IMR-90 (cell line): ENCODE results near the gene SLC10A3. TPM values are rescaled to one million over a fixed set of nuclear protein-coding genes. Genes with fewer than 3 reads are reported as not detected.

Experiments
- ATAC-seq: fragments of 200-7000 bp; cut with Tn5 transposase; 2 replicates; pipeline ENCODE4 v1.9.1; 2020; ENCODE audit warnings: low read depth, mild to moderate bottlenecking, moderate library complexity
- BruUV-seq: library from RNA; stranded (reverse); fragments of 400-500 nt; replicated peaks from 2 replicates; lab custom pipeline; 2021; lab: Mats Ljungman, UMichigan
- CTCF ChIA-PET: fragments of 300-600 bp; formaldehyde crosslinking; extraction: SDS; loops from one replicate; lab custom pipeline; 2021; ENCODE audit warnings: antibody characterized with exemption; lab: Yijun Ruan, JAX
- POLR2A ChIA-PET: fragments of 300-600 bp; sonication (Branson Sonifier 250); formaldehyde crosslinking; loops from one replicate; lab custom pipeline; 2022; ENCODE audit warnings: antibody characterized with exemption; ENCODE audit not compliant: unreplicated experiment; lab: Charles Lee
- DNase-seq: peaks from one replicate; pipeline ENCODE4 v3.0.0; 2013
- H2AFZ ChIP-seq: replicated peaks from 2 replicates; pipeline ENCODE3; 2013; ENCODE audit warnings: low read length, mild to moderate bottlenecking; ENCODE audit not compliant: poor library complexity
- H2AK5ac ChIP-seq: 2 replicates; pipeline ENCODE4 v1.6.1; 2013; ENCODE audit warnings: low read depth, low read length, inconsistent platforms
- H2AK9ac ChIP-seq: replicated peaks from 2 replicates; pipeline ENCODE3; 2013; ENCODE audit warnings: mild to moderate bottlenecking, low read depth, low read length, moderate library complexity; ENCODE audit not compliant: poor library complexity
- H2BK120ac ChIP-seq: 2 replicates; pipeline ENCODE4 v1.6.1; 2013; ENCODE audit warnings: low read depth, low read length, inconsistent platforms
- H2BK15ac ChIP-seq: 3 replicates; pipeline ENCODE4 v1.6.1; 2013; ENCODE audit warnings: low read depth, low read length, inconsistent platforms
- H2BK20ac ChIP-seq: 2 replicates; pipeline ENCODE4 v1.6.1; 2013; ENCODE audit warnings: low read depth, mild to moderate bottlenecking, inconsistent platforms, low read length, moderate library complexity
- H2BK5ac ChIP-seq: 2 replicates; pipeline ENCODE4 v1.6.1; 2013; ENCODE audit warnings: mild to moderate bottlenecking, low read depth, low read length, inconsistent platforms; ENCODE audit not compliant: poor library complexity, severe bottlenecking
- H3K14ac ChIP-seq: replicated peaks from 2 replicates; pipeline ENCODE4 v1.6.1; 2013; ENCODE audit warnings: low read depth, low read length, inconsistent platforms
- H3K18ac ChIP-seq: 2 replicates; pipeline ENCODE4 v1.6.1; 2013; ENCODE audit warnings: low read depth, low read length, control low read depth
- H3K23ac ChIP-seq: 2 replicates; pipeline ENCODE4 v1.6.1; 2013; ENCODE audit warnings: low read depth, low read length, inconsistent platforms
- H3K27ac ChIP-seq: 2 replicates; pipeline ENCODE4 v1.5.1; 2013; ENCODE audit warnings: mild to moderate bottlenecking, control low read depth, low read length; ENCODE audit not compliant: insufficient read depth
- H3K27me3 ChIP-seq: 2 replicates; pipeline ENCODE4 v1.6.1; 2013; ENCODE audit warnings: low read length; ENCODE audit not compliant: control insufficient read depth, insufficient read depth
- H3K36me3 ChIP-seq: 2 replicates; pipeline ENCODE4 v1.6.1; 2013; ENCODE audit warnings: low read length, mixed read lengths; ENCODE audit not compliant: control insufficient read depth, insufficient read depth
- H3K4ac ChIP-seq: 2 replicates; pipeline ENCODE4 v1.6.1; 2013; ENCODE audit warnings: low read depth, low read length, inconsistent platforms
- H3K4me1 ChIP-seq: 2 replicates; pipeline ENCODE4 v1.6.1; 2013; ENCODE audit warnings: low read length, mixed read lengths; ENCODE audit not compliant: control insufficient read depth, insufficient read depth
- H3K4me2 ChIP-seq: 2 replicates; pipeline ENCODE4 v1.6.1; 2013; ENCODE audit warnings: low read depth, mild to moderate bottlenecking, control low read depth, low read length, moderate library complexity
- H3K4me3 ChIP-seq: 2 replicates; pipeline ENCODE4 v1.5.1; 2013; ENCODE audit warnings: low read depth, mild to moderate bottlenecking, control low read depth, low read length, moderate library complexity; ENCODE audit not compliant: insufficient read depth
- H3K56ac ChIP-seq: 2 replicates; pipeline ENCODE4 v1.6.1; 2013; ENCODE audit warnings: low read length, inconsistent platforms; ENCODE audit not compliant: insufficient read depth; ENCODE audit errors: extremely low read depth
- H3K79me1 ChIP-seq, 2 experiments: 2 replicates each; pipeline ENCODE4 v1.6.1; 2013; ENCODE audit warnings: low read length in 2 of 2, inconsistent platforms in 1 of 2, low read depth in 1 of 2
- H3K9ac ChIP-seq: 2 replicates; pipeline ENCODE4 v1.6.1; 2013; ENCODE audit warnings: low read depth, low read length, control low read depth
- H3K9me1 ChIP-seq: 2 replicates; pipeline ENCODE4 v1.6.1; 2013; ENCODE audit warnings: low read length, inconsistent platforms; ENCODE audit not compliant: insufficient read depth
- H3K9me3 ChIP-seq: 2 replicates; pipeline ENCODE4 v1.6.1; 2013; ENCODE audit warnings: low read length; ENCODE audit not compliant: control insufficient read depth, insufficient read depth
- H4K20me1 ChIP-seq: 2 replicates; pipeline ENCODE4 v1.6.1; 2013; ENCODE audit warnings: low read length, inconsistent platforms; ENCODE audit not compliant: insufficient read depth
- H4K5ac ChIP-seq: 2 replicates; pipeline ENCODE4 v1.6.1; 2013; ENCODE audit warnings: mild to moderate bottlenecking, low read depth, low read length, control low read depth
- H4K8ac ChIP-seq, 2 experiments: 2 replicates each; pipeline ENCODE4 v1.6.1; 2013; ENCODE audit warnings: low read depth in 2 of 2, low read length in 2 of 2, control low read depth in 1 of 2, inconsistent platforms in 1 of 2
- H4K91ac ChIP-seq: 2 replicates; pipeline ENCODE4 v1.6.1; 2013; ENCODE audit warnings: low read depth, low read length, inconsistent platforms; ENCODE audit not compliant: insufficient read depth
- MAFK ChIP-seq: IDR thresholded peaks from 2 replicates; pipeline ENCODE4 v1.6.1; 2012; ENCODE audit warnings: low read depth, low read length, improper control_type of control experiment
- NFE2L2 ChIP-seq: fragments of 150-350 bp; IDR thresholded peaks from 2 replicates; pipeline ENCODE4 v1.6.1; 2016; ENCODE audit warnings: low read depth, mild to moderate bottlenecking, low read length
- RAD21 ChIP-seq: IDR thresholded peaks from 2 replicates; pipeline ENCODE4 v1.6.1; 2012; ENCODE audit warnings: low read length, improper control_type of control experiment
- SMC3 ChIP-seq: fragments of 150-350 bp; IDR thresholded peaks from 2 replicates; pipeline ENCODE4 v1.6.1; 2016; ENCODE audit warnings: low read depth, mild to moderate bottlenecking, antibody characterized with exemption, low read length, moderate library complexity
- WGBS, 2 experiments: methylation state at CpG; one replicate each; pipeline versions ENCODE4 v1.1.5 to v1.1.7; 2013; ENCODE audit warnings: missing lambda C conversion rate in 2 of 2; ENCODE audit not compliant: insufficient read length in 1 of 2; ENCODE audit errors: extremely low coverage in 2 of 2; 5-methylcytosine and 5-hydroxymethylcytosine counted together
- dilution Hi-C: fragments of 300-500 bp; cut with HindIII; formaldehyde crosslinking; loops from one replicate; pipeline ENCODE4 v1.14.3; 2018; ENCODE audit warnings: low sequenced_read_pairs; ENCODE audit not compliant: unreplicated experiment
- in situ Hi-C: fragments of 300-500 bp; cut with MboI; formaldehyde crosslinking; loops from 3 replicates; pipeline ENCODE4 v1.14.3; 2019; ENCODE audit warnings: low sequenced_read_pairs, inconsistent platforms, mixed read lengths
- intact Hi-C: fragments of 100-400 bp; cut with micrococcal nuclease; formaldehyde crosslinking; loops from 2 replicates; pipeline ENCODE4 v1.10.0; 2022
- polyA plus RNA-seq, 3 experiments: library from polyadenylated mRNA; depleted of rRNA; stranded (reverse); fragments of >200 nt; gene quantifications; 2 replicates each; pipeline ENCODE4 v1.2.3, GENCODE V29; 2012; ENCODE audit warnings: low replicate concordance in 1 of 3
- total RNA-seq: library from RNA; depleted of rRNA; stranded (reverse); fragments of >200 nt; gene quantifications from 2 replicates; pipeline ENCODE4 v1.2.3, GENCODE V29; 2012
- TF ChIP-seq, protein P1 (sequence below): conservative IDR thresholded peaks from 2 replicates; pipeline ENCODE4 v1.5.1; 2012; ENCODE audit warnings: mild to moderate bottlenecking, low read depth, low read length, improper control_type of control experiment

SLC10A3 gene
- total and polyA plus RNA-seq, 2 of the 4 experiments (the other 2 are of a cell fraction), result 15.2 to 24.6 TPM

DNA sequence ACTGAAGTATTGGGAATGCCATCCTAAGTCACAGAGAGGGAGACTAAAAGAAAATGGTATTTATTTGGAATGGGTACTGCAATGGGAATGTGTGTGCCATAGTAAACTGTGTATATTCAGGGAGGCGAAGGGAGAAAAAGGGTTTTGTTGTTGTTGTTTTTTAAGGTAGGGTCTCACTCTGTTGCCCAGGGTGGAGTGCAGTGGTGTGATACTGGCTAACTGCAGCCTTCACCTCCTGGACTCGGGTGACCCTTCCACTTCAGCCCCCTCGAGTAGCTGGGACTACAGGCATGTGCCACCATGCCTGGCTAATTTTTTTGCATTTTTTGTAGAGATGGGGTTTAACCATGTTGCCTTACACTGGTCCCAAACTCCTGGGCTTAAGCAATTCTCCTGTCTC lies 4.3 kb upstream of the SLC10A3 start:
- Histone ChIP-seq H2BK20ac (no peak overlapping the region), H3K9me3 (no peaks in the 10 kb centered on the region), H3K4me2 (no peak overlapping the region), H2AK5ac (no peak overlapping the region), H3K14ac (no peak overlapping the region), H3K4ac (no peak overlapping the region), H3K9me1 (peaks cover under 1% of the 10 kb centered on the region; the same call in 1 of the 2 replicates), H4K20me1 (no peaks in the 10 kb centered on the region), H3K36me3 (no peaks in the 10 kb centered on the region), H2AK9ac (no peak overlapping the region), H4K91ac (no peak overlapping the region), H3K23ac (no peak overlapping the region), H4K5ac (no peak overlapping the region), H3K9ac (no peak overlapping the region), H2BK5ac (no peak overlapping the region), H3K79me1 (peaks cover 0 to 2% of the 10 kb centered on the region in 2 experiments; a peak in 2 of 4 replicates), H2BK15ac (no peak overlapping the region), H3K56ac (no peak overlapping the region), H3K18ac (no peak overlapping the region), H3K27ac (no peak overlapping the region), H3K4me1 (no peaks in the 10 kb centered on the region), H4K8ac (no peak overlapping the region), H2AFZ (no peak overlapping the region), H3K4me3 (no peak overlapping the region), H2BK120ac (no peak overlapping the region), H3K27me3 (no peaks in the 10 kb centered on the region)
- no TSS peak for BruUV-seq
- ATAC-seq, result no peak
- intact Hi-C loops (no loop called here), dilution Hi-C loops (no loop called here), in situ Hi-C loops (no loop called here)
- TF ChIP-seq SMC3, result no peak
- no peak for TF ChIP-seq NFE2L2
- TF ChIP-seq MAFK, result no peak
- TF ChIP-seq, protein P1, sequence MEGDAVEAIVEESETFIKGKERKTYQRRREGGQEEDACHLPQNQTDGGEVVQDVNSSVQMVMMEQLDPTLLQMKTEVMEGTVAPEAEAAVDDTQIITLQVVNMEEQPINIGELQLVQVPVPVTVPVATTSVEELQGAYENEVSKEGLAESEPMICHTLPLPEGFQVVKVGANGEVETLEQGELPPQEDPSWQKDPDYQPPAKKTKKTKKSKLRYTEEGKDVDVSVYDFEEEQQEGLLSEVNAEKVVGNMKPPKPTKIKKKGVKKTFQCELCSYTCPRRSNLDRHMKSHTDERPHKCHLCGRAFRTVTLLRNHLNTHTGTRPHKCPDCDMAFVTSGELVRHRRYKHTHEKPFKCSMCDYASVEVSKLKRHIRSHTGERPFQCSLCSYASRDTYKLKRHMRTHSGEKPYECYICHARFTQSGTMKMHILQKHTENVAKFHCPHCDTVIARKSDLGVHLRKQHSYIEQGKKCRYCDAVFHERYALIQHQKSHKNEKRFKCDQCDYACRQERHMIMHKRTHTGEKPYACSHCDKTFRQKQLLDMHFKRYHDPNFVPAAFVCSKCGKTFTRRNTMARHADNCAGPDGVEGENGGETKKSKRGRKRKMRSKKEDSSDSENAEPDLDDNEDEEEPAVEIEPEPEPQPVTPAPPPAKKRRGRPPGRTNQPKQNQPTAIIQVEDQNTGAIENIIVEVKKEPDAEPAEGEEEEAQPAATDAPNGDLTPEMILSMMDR, result no peak
- no peak for TF ChIP-seq RAD21
- ChIA-PET CTCF (no interaction called here), POLR2A (no interaction called here)
- WGBS, 2 experiments, result no CpG with 5 or more reads among the region's 3 CpGs
- DNase-seq, result no peak
